ENCODE data around the gene MEN1.

Gene MEN1

DNA sequence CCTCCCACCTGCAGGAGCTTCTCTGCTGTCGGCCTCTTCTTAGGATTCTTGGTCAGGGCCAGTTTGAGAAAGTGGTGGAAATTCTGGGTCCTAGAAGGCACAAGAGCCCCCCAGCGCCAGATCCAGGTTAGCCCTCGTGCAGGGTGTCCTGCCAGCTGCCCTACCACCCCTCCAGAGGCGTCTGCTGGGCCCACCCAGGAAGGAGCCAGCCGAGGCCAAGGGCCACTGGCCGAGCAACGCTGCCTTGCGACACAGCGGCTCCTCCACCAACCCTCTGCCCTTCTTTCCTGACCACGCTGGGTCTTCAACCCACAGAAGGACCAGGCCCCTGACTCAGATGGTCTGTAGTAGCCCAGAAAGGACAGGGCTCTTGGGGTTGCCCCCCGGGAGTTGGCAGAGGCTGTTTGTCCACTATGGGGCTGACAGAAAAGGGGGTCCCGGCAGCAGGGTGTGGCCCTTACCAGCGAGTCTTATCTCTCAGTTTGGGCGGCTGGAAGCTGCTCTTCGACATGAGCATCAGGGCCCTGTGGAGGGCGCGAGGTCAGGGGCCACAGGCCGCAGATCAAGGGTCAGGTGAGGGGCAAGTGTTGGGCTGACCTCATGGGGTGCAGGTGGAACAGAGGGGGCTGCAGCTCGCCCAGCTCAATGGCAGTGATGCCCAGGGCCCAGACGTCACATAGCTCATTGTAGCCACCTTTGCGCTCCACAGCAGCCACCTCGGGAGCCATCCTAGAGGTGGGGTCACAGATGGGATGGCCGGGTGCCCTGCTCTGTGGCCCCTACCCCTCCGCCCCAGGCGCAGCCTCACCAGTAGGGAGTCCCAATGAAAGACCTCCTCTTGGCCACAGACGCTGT is 9.8 kb downstream of the MEN1 start:
- no peak for DNase-seq

DNA sequence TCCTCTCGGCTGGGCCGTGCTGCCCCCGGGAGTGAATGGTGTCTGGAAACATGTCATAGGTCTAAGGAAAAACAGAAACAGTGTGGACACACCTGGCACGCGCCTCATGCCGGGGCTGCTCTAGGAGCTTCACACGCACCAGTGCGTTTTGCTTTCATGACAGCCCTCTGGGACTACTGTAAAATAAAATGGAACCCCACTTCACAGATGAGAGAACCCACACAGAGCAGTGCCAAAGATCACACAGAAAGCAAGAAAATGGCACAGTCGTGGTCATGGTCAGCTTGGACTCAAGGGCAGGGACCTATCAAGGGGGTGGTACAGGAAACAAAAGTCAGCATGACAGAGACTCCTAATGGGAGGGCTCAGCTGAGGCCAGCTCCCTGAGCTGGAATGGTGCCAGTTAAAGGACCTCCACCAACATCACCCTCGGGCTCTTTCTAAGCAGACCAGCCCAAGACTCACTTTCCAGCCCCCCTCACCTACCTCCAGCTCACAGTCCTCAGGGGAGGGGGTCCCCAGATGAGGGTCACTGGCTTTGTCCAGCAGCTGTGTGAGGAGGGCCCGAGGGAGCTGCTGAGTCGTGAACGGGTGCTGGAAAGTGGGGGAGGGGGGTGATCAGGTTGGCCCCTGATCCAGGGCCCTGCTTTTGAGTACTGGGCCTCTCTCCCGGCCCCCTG is 10.6 kb downstream of the MEN1 start:
- no peak for DNase-seq

DNA sequence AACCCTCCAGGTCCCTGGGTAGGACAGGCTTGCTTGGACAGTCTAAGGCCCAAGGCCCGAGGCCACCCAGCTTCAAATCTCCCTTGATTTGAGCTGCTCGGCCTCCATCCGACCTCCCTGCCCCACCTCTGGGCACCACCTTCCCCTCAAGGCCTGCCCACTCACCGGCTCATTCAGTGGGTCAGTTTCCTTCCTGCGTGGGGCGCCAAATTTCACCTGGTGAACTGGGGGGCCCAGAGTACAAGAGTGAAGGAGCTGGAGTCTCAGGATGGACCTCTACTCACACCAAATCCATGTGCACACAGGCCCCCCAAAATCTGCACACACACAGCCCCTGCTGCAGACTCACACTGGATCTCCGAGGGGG is 11.1 kb downstream of the MEN1 start:
- no peak for DNase-seq

DNA sequence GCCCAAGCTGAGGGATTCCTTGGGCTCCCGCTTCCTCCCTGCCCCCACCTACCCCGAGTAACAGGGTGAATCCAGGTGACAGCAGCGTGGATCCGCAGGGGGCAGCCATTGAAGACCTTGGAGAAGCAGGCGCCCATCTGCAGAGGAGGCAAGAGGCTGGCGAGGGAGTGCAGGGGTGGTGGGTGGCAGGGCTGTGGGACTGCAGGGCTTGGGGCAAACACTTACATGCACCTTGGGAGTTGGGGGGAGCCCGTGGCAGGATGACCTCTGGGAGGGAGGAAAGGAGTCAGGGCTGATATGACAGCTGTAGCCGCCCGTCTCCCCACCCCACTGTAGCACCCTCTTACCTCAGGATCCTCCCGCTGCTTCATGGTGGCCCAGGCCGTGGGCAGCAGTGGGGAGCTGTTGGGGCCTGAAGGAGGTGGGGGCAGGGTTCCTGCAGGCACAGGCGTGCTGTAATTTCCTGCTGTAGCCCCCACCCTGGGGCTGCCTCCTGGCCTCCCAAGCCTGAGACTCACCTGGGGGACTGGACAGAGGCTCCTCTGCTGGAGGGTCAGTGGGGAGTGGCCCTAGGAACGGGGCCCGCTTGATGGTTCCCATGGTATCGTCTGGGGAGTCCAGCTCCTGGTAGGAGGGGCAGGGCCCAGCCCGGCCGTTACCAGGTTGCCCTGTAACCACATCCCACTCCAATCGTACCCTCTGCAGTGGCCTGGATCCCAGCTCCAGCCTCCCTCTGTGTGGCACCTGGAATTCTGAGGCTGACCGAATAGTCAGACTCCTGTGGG is 13.4 kb downstream of the MEN1 start:
- DNase-seq: no peak

DNA sequence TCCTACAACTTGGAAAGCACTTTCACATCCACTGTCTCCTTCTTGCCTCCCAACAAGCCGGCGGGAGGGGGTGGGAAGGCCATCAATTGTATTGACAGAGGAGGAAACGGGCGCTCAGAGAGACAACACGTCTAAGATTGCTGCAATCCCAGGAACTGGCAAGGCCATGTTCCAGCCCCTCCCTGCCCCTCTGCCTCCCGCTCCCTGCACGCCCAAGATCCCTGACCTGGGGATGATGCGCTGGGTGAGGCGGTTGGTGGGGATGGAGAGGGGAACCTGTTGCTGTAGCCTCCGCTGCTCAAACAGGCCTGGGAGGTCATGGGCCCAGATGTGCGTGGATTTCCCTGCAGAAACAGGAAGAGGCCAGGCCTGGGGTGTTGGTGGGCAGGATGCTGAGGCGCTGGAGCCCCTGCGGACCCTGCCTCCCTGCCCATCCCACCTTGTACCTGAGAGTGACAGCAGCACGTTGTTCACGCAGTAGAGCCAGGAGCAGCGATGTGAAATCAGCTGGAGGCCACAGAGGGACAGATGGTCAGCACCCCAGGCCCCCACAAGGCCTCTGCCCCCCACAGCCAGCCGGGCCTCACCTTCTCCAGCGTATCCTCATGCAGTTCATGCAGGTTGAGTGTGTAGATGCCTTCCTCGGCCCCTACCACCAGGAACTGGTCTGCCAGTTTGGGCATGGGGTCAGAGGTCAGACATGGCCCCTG is 14.1 kb downstream of the MEN1 start:
- DNase-seq: no peak

DNA sequence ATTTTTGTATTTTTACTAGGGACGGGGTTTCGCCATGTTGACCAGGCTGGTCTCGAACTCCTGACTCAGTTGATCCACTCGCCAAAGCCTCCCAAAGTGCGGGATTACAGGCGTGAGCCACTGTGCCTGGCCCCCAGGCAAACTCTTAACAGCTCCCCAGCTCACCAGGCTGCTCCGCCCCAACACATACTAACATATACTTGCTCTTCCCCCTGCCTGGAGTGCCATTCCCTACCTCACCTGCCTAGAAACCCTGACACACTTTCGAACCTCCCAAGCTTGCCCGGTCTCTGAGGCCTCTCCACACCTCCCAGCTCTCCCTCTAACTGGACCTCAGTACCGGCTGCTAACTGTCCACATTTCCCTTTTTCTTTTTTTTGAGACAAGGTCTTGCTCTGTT is 15.8 kb downstream of the MEN1 start:
- DNase-seq: no peak

DNA sequence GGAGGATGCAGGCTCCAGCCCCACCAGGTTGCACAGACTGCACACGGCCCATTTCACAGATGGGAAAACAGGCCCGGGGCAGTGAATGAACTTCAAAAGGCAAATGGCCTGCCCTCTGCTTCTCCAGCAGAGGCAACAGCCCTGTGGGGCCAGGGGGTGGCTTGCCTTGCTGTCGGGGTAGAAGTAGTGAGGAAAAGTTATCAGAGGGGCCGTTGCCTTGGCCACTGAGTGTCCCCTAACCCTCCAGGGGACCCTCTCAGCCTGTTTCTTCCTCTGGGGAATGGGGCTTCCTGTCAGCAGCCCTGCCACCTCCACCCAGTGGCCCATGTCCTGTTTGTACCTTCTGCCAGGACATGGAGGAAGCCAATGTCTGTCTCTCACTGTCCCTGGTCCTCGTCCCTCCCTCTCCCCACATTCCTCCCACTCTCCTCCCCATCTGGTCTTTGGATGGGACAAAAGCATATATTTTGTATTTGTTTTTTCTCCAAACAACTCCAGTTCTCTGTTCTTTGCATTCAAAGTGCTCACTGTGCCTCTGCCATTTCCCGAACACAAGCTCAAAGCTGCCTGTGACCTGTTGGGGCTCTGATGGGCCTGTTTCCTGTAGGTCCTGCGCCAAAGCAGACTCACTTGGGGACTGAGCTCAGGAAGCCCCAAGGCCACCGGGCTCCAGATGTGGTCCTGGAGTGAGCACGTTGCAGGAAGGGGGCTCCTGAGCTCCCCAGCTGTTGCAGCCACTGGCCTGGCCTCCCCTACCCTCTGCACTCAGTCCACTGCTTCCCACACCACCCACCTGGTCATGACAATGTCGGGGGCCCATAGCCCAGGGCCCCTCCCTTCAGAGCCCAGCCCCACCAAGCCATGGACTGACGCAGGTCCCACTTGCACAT is 16.8 kb downstream of the MEN1 start:
- DNase-seq: no peak

DNA sequence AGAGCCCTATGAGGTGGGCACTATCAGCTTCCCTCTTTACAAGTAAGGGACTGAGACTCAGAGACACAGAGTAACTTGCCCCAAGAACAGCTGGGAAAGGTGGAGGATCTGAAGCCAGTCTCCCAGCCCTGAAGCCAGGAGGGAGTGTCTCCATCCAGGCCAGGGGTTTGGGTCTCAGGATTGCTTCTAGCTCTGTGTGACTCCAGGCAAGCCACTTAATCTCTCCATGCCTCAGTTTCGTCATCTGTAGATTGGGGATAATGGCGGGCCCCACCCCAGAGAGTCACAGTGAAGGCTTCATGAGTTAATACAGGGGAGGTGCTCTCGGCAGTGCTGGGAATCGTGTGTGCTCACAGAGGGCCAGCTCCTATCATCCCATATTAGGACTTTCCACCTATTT is 17.9 kb downstream of the MEN1 start:
- DNase-seq: no peak

DNA sequence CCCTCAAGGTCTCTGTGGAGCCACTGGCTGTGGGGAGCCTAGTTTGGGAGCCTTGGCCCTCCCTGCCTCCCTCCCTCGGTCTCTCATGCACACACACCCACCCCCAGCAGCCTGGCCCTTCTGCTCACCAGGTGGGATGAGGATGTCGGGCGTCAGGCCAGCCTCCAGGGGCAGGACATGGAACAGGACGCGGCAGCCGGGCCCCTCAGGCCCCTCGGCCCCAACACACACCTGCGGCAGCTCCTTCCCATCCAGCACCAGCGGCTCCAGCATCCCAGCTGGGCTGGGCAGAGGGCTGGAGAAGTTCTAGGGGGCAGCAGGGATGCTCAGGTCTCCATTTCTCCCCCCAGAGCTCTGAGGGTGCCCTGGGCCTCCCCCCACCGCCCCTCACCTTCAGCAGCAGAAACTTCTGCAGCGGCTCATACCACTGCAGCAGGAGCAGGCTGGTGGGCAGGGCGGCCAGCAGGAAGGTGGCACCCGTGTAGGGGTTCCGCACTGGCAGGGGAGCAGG is 18.5 kb downstream of the MEN1 start:
- DNase-seq: no peak

DNA sequence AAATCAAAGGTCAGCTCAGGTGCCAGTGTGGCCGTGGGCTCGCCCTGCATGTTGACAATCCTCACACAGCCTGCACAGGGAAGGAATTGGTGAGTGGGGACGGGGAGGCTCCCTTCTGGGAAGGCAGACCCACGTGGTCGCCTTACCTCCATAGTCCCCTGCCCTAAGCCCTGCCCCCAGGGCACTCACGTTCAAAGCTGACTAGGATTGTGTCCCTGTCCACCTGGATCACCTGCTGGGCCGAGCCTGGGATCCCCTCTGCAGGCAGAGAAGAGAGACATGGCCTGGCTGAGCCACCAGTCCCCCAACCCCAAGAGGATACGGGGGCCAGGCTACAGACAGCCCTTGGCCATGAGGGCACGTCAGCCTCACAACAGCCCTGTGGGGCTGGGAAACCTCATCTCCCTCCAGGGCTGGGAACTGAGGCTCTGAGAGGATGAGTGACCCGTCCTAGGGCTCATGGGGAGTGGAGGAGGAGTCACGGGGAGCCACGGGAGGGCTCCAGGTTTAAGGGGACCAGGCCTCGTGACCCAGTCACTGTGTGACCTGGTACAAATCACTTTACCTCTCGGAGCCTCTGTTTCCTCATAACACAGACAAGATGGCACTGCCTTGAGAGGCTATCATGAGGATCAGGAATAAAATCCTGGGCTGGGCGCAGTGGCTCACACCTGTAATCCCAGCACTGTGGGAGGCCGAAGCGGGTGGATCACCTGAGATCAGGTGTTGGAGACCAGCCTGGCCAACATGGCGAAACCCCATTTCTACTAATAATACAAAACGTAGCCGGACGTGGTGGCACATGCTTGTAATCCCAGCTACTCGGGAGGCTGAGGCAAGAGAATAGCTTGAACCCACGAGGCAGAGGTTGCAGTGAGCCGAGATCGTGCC is 19.9 kb downstream of the MEN1 start:
- DNase-seq: no peak

DNA sequence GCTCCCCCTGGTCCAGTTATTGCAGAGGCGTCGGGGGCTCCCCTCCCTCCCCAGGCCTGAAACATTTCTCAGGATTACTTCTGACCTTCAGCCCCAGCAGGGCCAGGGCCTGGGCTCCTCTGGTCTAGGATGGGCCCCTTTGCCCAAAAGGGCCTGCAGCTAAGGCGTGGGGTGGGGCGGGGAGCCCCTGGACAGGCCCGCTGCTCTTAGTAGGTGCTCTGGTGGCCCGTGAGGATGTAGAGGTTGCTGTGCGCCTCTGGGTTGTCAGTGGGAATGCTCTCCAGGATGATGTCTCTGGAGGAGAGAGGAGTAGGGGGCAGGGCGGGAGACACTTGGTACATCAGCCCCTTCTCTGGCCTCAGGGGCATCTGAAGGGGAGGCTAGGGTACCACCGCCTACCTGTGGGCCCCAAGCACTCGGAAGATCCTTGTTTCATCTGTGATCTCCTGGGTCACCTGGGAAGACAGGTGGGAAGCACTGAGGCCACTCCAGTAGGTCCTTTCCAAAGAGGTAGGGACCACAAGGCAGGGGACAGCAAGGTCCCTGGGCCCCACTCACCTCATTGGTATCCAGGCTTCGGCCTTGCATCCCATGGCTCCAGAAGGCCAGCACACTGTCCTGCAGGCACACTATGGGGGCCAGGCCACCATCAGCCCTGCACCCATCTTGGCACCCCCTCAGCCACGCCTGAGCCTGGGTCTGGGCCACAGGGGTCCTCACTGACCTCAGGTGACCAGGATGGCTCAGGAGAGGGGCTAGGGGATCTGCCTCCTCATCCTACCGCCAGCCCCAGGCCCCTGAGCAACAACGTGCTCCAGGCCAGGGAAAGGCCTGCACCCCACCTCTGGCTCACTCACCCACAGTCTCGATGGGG is 20.8 kb downstream of the MEN1 start:
- DNase-seq: no peak

DNA sequence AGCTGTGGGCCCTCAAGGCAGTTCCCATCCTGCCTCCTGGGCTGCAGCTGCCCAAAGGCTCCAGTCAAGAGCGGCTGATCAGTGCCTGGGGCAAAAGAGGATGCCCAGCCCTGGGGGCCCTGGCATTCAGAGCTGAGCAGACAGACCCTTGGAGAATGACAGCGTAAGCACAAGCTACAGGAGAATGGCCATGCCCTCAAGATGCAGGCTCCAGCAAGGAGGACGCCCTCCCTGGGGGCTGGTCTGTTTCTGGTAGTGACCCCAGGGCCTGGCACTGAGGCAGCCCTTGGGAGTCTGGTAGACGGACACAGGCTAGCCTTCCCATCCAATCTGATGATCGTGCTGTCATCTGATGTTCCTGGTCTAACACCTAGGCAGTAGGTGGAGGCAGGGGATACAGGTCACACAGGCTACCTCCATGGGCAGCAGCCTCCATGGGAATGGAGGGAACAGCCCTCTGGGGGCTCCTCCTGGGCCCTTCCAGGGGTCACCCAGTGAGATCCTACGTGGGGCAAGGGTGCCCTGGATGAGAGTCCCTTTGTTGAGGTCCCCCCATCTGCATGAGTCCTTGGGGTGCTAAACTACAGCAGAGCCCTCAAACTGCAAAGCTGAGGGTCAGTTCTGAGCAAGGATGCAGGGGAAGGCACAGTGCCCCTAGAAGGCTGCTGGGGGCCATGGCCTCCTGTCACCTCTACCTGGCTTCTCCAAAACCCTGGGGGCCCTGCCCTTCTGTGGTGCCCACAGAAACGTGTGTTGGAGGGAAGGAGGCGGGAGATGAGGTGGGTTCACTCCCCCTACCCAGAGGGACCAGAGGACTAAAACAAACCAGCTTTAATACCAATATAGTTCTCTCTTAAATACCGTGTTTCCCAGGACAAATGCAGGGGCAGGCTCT is 21.8 kb downstream of the MEN1 start:
- DNase-seq: no peak

DNA sequence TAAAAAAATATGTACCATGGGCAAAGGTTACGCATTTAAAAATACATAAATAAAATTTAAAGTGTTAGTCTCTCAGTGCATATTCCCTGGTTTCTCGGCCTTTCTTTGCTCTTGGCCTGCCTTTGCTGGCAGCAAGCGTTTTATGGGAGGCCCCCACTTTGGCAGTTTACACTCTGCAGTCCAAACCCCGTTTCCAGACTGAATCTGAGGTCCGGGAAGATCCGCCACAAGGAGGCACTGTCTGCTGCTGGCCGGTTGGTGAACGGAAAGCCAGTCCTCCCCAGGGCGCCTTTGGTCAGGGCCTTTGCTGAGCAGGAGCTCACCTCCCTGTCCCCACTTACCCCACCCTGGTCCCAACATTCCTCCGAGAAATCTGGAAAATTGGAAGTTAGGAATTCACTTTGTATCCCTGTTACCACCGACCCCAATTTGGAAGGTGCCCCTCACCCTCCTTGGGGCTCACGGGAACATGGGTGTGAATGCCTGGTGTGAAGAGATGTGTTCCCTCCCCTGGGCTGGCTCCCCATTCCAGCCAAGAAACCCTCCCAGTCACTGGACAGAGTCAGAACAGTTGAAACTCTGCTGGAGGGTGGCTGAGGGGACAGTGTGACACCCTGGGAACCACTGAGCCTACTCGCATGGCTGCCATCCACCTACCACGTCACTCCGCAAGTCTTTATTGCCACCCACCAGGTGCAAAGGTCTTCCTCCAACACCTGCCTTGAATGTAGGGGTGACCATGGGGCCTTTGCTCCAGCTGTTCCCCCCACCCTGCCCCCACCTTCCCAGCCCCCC is 22.6 kb downstream of the MEN1 start:
- no peak for DNase-seq

DNA sequence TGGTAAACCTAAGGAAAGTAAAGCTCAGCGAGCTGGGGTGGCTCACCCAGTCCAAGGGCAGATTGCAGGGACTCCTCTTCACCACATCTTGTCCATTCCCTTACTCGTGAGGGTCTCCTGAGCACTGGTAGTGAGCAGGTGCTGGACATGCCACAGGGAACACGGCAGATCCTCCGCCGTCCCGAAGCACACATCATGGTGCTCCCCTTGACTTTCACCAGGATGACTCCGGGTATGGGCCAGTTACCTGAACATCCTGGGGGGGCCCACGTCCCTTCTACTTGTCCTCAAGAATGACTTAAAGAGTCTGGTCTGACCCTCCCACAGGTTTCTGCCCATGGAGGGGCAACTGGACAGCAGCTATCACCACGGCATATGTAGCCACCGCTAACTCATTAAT is 24.0 kb downstream of the MEN1 start:
- no peak for DNase-seq

DNA sequence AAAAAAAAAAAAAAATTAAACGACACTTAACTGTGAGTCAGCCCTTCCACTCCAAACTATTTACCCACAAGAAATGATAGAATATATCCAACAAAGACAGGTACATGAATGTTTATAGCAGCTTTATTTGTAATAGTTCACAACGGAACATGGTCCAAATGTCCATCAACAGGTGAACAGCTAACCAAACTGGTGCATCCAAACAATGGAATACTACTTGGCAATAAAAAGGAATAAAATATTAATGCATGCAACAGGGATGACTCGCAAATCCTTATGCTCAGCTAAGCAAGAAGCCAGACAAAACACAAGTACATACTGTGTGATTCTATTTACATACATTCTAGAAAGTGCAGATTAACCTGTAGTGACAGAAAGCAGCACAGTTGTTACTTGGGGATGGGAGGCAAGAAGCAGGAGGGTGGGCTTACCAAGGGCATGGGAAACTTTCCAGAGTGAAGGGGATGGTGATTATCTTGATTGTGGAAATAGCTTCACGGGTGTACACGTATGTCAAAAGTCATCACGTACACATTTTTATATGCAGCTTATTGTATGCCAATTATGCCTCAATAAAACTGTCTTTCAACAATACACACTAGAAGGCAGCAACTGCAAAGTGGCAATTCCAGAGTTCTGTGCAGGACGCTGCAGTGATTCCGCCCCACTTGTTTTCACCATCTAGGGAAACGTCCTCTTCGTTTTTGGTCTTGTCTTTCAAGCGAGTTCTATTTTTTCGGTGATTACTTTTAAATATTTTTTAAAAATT is 25.4 kb downstream of the MEN1 start:
- no peak for DNase-seq

DNA sequence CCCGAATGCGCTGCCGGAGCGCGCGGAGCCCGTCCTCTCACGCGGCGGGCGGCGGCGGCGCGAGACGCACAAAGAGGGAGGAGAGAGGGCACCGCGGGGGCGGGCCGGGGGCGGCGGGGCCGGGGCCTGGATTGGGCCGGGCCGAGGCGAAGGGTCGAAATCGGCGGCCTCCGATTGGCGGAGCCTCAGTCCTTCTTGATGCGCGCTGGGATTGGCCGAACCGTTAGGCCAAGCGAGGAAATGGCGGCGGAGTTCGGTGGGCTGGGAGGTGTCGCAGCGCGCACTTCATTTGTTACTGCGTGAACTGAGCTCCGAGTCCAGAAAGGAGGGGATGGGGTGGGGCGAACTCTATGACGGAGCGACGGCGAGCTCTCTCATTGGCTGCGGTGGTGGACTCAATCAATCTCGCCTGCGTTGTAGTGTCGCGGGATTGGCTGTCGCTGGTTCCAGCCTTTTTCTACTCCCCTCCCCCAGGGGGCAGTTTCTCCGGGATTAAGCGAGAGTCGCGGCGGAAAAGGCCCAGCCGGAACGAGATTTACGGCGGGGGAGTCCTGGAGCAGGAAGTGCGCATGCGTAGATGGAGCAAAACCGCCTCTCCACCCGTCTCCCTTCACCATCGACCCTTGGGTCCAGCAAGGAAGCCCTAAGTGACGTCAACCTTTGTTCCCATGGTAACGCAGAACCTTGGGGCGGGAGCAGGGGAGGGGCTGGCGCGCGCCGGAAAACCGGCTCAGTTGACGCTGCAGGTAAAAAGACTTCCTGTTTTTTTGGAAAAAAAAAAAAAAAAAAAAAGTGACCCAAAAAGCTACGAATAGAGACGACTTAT is 31.7 kb downstream of the MEN1 start, which contains the start of gene SF1:
Gene SF1, minus strand, starts transcription at position 70 of the 826 bp plus-strand sequence. CDS start 150 bp downstream, outside the sequence.
- DNase-seq: peak; percentile 100

All from left hindlimb (tissue), 1 donor.